ENCODE measurements around the gene TM7SF3. TPM values are rescaled to one million over a fixed set of nuclear protein-coding genes. Genes with fewer than 3 reads are reported as not detected.
"Not testable (repeated sequence)": the region's sequence is repeated elsewhere in the genome, so short reads cannot be mapped to it uniquely, and the experiment has no call there.

The TM7SF3 gene
- total RNA-seq, 1 donor, result 19.1 TPM

DNA sequence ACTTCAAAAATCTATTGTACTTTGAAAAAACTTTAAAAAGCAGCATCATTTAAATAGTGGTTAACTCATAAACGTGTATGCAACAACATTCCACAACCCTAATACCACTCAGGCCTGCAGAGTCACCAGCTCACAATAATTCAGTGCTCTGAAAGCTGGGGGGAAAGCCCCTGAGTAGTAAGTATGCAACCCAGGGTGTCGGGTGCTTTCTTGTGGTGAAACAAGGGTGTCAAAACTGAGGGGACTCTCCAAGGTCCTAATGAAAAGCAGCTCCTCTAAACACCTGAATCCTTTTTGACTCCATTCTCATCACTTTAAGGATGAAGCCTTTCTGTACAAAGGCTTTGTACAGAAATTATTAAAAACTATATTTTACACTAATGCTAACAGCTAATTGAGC, 42.2 kb downstream of the TM7SF3 start:
- H3K27me3 ChIP-seq (ENCODE audit: insufficient read depth, low read length), result no peaks in the 10 kb centered on the region
- no peak overlapping the region for H3K4me3 ChIP-seq (ENCODE audit: low read length)
- peaks cover 4% of the 10 kb centered on the region for H3K4me1 ChIP-seq (ENCODE audit: insufficient read depth, low read length)
- H3K9me3 ChIP-seq (ENCODE audit: low read depth, low read length), result no peaks in the 10 kb centered on the region

DNA sequence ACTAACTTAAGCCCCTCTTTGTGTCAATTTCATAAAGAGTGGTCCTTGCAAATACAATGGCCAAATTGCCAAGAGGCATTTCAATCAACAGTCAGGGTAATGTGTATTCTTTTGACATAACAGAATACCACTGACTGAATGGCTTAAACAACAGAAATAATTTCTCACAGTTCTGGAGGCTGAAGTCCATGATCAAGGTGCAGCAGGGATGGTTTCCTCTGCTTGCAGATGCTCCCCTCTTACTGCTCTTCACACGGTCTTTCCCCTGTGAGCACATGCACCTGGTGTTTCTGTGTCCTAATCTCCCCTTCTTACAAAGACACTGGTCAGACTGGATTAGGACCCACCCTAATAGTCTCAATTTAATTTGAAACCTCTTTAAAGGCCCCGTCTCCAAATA, 44.0 kb downstream of the TM7SF3 start:
- no peak overlapping the region for H3K4me3 ChIP-seq (ENCODE audit: low read length)
- H3K9me3 ChIP-seq (ENCODE audit: low read depth, low read length), result no peaks in the 10 kb centered on the region
- no peaks in the 10 kb centered on the region for H3K27me3 ChIP-seq (ENCODE audit: insufficient read depth, low read length)
- no peaks in the 10 kb centered on the region for H3K4me1 ChIP-seq (ENCODE audit: insufficient read depth, low read length)

DNA sequence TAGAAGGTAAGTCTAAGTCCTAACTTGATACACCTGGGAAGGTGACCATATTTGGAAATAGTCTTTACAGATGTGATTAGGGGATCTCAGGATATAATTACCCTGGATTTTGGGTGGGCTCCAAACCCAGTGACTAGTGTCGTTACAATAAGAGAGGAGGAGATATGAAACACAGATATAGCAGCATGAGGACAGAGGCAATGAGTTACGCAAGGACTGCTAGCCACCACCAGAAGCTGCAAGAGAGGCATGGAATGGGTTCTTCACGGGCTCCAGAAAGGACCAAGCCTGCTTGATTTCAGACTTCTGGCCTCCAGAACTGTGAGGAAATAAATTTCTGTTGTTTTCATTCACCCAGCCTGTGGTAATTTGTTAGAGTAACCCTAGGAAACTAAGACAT, 47.3 kb downstream of the TM7SF3 start:
- Histone ChIP-seq H3K27me3 (ENCODE audit: insufficient read depth, low read length) (no peaks in the 10 kb centered on the region), H3K4me1 (ENCODE audit: insufficient read depth, low read length) (no peaks in the 10 kb centered on the region), H3K9me3 (ENCODE audit: low read depth, low read length) (no peaks in the 10 kb centered on the region), H3K4me3 (ENCODE audit: low read length) (no peak overlapping the region)

DNA sequence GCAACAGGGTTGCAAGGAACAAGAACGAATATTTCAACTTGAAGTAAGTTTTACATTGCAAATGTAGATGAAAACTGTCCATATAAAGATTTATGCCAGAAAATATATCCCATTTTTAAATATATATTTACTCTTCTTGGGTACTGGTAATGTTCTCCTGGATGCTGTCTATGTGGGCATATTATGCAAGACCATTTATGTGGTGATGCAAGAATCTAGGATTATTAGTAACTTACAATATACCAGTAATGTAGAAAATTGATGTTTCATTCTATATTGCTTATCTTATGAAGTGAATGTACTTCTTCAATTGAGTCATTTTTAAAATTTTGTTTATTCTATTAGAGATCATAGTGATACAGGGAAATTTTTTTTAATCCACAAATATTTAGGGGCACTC, 50.8 kb downstream of the TM7SF3 start:
- Histone ChIP-seq H3K4me3 (ENCODE audit: low read length) (no peak overlapping the region), H3K9me3 (ENCODE audit: low read depth, low read length) (no peaks in the 10 kb centered on the region), H3K4me1 (ENCODE audit: insufficient read depth, low read length) (no peaks in the 10 kb centered on the region), H3K27me3 (ENCODE audit: insufficient read depth, low read length) (no peaks in the 10 kb centered on the region)

DNA sequence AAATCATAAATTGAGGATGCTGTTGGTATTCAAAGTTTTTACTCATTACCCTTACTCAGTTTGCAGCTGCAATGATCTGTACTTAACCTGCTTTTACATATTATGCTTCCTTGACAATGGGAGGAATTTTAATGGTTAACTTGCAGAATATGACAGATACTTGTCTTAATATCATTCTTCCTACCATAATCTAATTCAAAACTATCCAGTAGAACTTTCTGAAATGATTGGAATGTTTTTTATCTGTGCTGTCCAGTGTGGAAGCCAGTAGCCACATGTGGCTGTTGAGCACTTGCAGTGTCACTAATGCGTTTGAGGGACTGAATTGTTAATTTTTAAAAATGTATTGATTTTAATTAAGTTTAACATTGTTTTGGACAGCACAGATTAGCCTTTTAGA, 52.4 kb downstream of the TM7SF3 start:
- no peaks in the 10 kb centered on the region for H3K4me1 ChIP-seq (ENCODE audit: insufficient read depth, low read length)
- H3K9me3 ChIP-seq (ENCODE audit: low read depth, low read length), result no peaks in the 10 kb centered on the region
- H3K27me3 ChIP-seq (ENCODE audit: insufficient read depth, low read length), result no peaks in the 10 kb centered on the region
- H3K4me3 ChIP-seq (ENCODE audit: low read length), result no peak overlapping the region

DNA sequence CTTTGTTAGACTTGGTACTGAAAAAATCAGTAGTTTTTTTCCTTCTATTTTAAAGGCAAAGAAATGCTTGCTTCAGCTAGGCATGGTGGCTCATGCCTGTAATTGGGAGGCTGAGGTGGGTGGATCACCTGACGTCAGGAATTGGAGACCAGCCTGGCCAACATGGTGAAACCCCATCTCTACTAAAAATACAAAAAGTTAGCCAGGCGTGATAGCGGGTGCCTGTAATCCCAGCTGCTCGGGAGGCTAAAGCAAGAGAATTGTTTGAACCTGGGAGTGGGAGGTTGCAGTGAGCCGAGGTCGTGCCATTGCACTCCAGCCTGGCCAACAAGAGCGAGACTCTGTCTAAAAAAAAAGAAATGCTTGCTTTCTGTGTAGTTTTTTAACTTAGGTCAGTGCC, 52.8 kb downstream of the TM7SF3 start:
- not testable (repeated sequence) for H3K9me3 ChIP-seq (ENCODE audit: low read depth, low read length); H3K27me3 ChIP-seq (ENCODE audit: insufficient read depth, low read length); H3K4me3 ChIP-seq (ENCODE audit: low read length); H3K4me1 ChIP-seq (ENCODE audit: insufficient read depth, low read length)

DNA sequence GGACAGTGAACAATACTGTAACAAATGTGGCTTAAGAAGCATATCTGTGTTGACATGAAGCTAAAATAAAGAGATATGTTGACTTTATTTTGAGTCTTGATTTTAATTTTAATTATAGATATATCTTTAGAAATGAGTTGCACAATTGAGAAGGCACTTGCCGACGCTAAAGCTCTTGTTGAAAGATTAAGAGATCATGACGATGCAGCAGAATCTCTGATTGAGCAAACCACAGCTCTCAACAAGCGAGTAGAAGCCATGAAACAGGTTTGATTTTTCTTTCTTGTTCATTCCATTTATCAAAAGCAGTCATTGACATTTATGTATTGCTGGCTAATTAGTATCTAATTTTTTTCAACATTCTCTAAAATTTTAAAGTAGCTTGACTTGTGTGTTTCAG, 60.2 kb downstream of the TM7SF3 start:
- Histone ChIP-seq H3K9me3 (ENCODE audit: low read depth, low read length) (no peaks in the 10 kb centered on the region), H3K4me1 (ENCODE audit: insufficient read depth, low read length) (peaks cover 17% of the 10 kb centered on the region), H3K27me3 (ENCODE audit: insufficient read depth, low read length) (no peaks in the 10 kb centered on the region), H3K4me3 (ENCODE audit: low read length) (no peak overlapping the region)

DNA sequence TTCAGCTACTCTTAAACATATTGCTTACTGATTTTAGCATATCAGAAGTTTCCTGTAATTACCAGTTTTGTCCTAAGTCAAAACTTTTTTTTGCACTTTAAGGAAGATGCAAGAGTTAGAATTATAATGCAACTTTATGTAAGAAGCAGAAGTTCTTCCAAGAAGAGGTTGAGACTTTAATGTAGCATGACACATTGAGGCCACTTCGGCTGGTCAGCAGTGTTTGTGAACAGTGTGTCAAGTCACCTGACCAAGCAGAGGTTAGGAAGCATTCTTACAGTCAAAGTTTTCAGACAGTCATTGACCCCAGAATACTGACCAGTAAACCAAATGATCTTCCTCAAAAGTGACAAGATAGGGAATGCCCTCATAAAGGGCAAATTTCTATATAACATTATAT, 60.7 kb downstream of the TM7SF3 start:
- Histone ChIP-seq H3K4me3 (ENCODE audit: low read length) (no peak overlapping the region), H3K4me1 (ENCODE audit: insufficient read depth, low read length) (peaks cover 17% of the 10 kb centered on the region), H3K27me3 (ENCODE audit: insufficient read depth, low read length) (no peaks in the 10 kb centered on the region), H3K9me3 (ENCODE audit: low read depth, low read length) (peaks cover 3% of the 10 kb centered on the region)

DNA sequence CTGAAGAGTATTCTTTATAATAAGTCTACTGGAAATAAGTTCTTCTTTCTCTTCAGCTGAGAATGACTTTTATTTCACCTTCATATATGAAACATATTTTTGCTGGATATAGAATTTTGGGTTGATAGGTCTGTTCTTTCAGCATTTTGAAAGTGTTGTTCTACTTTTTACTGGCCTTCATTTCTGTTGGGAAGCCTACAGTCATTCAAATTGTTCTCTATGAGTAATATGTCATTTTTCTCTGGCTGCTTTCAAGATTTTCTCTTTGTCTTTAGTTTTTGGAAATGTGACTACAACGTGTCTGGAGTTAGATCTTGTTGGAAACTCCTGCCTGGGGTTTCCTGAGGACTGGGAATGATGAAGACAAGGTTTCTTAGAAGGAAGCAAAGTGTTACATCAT, 65.9 kb downstream of the TM7SF3 start:
- H3K4me3 ChIP-seq (ENCODE audit: low read length), result no peak overlapping the region
- H3K9me3 ChIP-seq (ENCODE audit: low read depth, low read length), result peaks cover 7% of the 10 kb centered on the region
- H3K27me3 ChIP-seq (ENCODE audit: insufficient read depth, low read length), result no peaks in the 10 kb centered on the region
- peaks cover 21% of the 10 kb centered on the region for H3K4me1 ChIP-seq (ENCODE audit: insufficient read depth, low read length)

DNA sequence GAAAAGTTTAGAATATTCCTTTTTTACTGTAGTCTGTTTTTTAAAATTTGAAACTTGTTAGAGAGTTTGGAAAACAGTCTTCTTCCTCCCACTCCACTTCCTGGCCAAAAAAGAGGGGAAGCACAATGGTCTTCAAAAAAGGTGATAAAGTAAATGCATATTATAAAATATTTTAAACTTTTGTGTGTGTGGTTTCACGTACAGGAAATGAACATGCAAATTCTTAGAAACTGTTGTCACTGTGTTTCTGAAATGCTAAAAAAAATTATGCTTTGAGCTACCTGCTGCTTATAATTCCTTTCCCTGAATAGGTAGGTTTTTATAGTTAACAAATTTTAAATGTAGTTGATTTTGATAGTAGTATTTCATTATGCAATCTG, 73.0 kb downstream of the TM7SF3 start:
- H3K4me3 ChIP-seq (ENCODE audit: low read length), result no peak overlapping the region
- H3K27me3 ChIP-seq (ENCODE audit: insufficient read depth, low read length), result no peaks in the 10 kb centered on the region
- peaks cover 39% of the 10 kb centered on the region for H3K4me1 ChIP-seq (ENCODE audit: insufficient read depth, low read length)
- H3K9me3 ChIP-seq (ENCODE audit: low read depth, low read length), result no peaks in the 10 kb centered on the region

DNA sequence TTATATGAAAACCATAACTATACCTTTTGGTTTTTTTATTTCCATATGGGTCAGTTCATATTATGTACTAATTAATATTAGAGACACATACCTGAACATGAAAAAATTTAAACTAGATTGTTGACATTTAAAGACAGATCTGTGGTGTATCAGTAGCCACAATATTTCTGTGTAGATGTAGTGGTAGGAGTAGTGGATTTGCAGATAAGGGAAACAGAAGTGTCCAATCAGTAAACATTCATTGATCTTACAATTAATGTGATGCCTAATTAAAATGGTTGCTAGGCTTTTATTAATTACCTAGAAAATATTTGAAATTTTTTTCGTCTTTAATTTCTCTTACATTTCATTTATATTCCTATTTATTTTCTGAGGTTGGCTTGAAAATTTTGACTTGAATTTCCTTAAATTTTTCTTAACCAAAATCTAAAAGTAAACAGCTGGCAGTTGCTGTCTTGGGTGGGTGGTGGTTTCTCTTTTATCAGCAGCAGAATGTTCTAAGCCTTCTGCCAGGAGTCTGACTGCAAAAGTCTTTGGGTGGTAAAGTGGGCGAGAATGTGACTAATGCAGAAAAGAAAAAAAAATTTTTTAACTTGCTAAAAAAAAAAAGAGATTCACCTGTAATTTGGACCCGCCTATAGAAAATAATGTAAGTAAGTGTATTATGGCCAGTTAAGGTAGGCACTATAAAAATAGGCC, 73.5 kb downstream of the TM7SF3 start:
- H3K9me3 ChIP-seq (ENCODE audit: low read depth, low read length), result no peaks in the 10 kb centered on the region
- no peaks in the 10 kb centered on the region for H3K27me3 ChIP-seq (ENCODE audit: insufficient read depth, low read length)
- peaks cover 44% of the 10 kb centered on the region for H3K4me1 ChIP-seq (ENCODE audit: insufficient read depth, low read length)
- no peak overlapping the region for H3K4me3 ChIP-seq (ENCODE audit: low read length)

DNA sequence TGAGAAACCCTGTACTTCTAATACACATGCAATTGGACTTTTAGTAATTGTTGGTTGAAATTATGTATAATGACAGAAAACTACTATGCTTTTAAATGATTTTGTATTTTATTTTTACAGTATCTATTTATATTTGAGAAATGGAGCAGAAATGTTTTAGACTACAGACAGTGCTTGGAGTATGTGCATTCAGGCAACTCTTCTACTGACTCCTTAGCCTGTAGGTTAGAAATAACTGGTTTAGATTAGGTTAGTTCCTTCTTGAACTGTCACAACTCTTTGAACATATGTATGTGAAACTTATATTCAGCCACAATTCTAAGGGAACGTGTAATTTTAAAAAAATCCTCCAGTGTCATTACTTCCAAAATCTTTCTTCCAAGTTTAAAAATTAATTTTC, 74.2 kb downstream of the TM7SF3 start:
- H3K9me3 ChIP-seq (ENCODE audit: low read depth, low read length), result no peaks in the 10 kb centered on the region
- no peak overlapping the region for H3K4me3 ChIP-seq (ENCODE audit: low read length)
- H3K27me3 ChIP-seq (ENCODE audit: insufficient read depth, low read length), result no peaks in the 10 kb centered on the region
- peaks cover 51% of the 10 kb centered on the region for H3K4me1 ChIP-seq (ENCODE audit: insufficient read depth, low read length)

DNA sequence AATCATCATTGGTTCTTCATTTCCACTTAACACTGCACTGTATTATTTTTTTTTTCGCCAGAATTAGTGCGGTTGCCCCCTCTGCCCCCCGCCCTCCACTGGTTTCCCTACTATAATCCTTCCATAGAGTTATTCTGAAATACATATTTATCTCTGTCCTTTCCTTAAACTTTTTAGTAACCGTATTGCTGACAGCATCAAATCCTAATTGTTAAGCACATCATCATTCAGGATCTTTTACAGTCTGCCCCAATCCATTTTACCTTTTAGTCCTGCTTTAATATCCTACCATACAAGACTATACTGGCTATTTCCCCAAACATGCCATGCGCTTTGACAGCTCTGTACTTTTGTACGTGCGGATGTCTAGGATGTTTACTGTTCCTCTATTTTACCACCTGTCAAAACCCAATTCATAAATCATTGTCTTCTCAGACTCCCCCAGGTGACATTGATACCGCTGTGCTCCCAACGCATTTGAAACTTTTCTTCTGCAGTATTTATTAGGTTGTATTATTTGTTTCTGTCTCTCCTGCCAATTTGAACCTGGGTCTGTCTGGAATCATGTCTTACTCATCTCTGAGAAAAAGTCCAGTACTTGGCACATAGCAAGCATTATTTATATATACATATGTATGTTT, 74.9 kb downstream of the TM7SF3 start:
- no peaks in the 10 kb centered on the region for H3K9me3 ChIP-seq (ENCODE audit: low read depth, low read length)
- peak overlapping the region; percentile 98 for H3K4me3 ChIP-seq (ENCODE audit: low read length)
- peaks cover 54% of the 10 kb centered on the region for H3K4me1 ChIP-seq (ENCODE audit: insufficient read depth, low read length)
- H3K27me3 ChIP-seq (ENCODE audit: insufficient read depth, low read length), result no peaks in the 10 kb centered on the region

DNA sequence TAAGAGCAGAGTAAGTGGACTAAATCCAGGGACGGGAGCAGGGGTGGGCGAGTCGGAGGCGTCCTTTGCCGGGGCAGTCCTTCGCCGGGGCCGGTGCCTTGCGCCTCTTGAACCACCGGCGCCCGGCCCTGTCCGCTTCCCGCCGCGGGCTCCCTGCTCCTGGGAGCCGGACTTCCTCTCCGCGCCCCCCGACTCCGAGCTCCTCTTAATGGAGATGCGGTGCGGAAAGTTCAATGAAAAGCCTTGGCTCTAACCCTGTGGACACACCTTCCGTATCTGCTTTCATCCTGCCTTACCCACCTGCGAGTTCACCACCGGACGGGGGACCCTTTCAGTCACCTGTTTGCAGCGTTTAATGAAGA, 75.5 kb downstream of the TM7SF3 start:
- Histone ChIP-seq H3K9me3 (ENCODE audit: low read depth, low read length) (no peaks in the 10 kb centered on the region), H3K4me1 (ENCODE audit: insufficient read depth, low read length) (peaks cover 50% of the 10 kb centered on the region), H3K4me3 (ENCODE audit: low read length) (peak overlapping the region; percentile 98), H3K27me3 (ENCODE audit: insufficient read depth, low read length) (no peaks in the 10 kb centered on the region)

DNA sequence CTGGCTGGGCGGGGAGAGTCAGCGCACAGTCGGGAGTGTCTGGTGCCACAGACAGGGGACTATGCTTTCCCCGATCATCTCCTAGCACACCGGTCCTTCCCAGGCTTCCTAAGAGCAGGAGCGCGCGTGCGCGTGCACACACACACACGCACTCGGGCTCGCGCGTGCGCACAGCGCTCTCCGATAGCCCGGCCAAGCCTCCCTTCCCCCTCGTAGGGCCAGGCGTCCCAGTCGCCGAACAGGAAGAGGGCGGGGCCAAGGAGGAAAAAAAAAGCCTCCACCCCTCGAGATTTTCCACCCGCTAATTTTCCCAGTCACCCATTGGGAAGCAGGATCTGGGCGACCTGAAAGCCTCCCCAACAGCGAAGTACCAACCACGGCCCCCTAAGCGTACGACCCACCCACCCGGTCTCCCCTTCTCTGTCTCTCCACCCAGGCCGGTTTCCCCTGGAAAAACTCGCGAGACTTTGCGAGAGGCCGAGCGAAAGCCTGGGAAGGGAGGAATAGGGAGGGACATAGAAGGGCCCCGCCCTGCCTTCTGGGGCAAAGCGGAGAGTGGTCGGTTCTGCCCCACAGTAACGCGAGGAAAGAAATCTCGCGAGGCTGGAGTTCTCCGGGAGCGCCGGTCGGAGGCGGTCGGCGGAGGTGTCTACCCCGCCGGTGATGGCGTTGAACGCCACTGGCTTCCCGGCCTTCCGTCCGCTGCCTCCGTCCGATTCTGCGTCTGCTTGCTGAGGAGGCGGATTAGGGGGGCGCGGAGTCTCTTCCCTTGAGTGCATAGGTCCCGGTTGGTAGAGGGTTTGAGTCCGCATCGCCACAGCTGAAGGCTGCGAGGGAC, 76.1 kb downstream of the TM7SF3 start, which contains the start of the genes FGFR1OP2 and INTS13:
Gene FGFR1OP2 (plus strand): TSS at position 608 of the 838 bp plus-strand sequence. CDS start 15,689 bp downstream, outside the sequence.
Gene INTS13 (minus strand): TSS at position 119 of the 838 bp plus-strand sequence. CDS start 1,178 bp downstream, outside the sequence.
- no peaks in the 10 kb centered on the region for H3K9me3 ChIP-seq (ENCODE audit: low read depth, low read length)
- H3K4me1 ChIP-seq (ENCODE audit: insufficient read depth, low read length), result peaks cover 46% of the 10 kb centered on the region
- H3K4me3 ChIP-seq (ENCODE audit: low read length), result peak within 1 kb of the TSS; percentile 98
- no peaks in the 10 kb centered on the region for H3K27me3 ChIP-seq (ENCODE audit: insufficient read depth, low read length)
